Kasumi-1 (cell line): ENCODE results near the gene SYT8.

Source experiments
- DNase-seq, 2 experiments: peaks; one replicate each; lab custom pipeline; 2025; lab: John Stamatoyannopoulos, UW

The SYT8 gene

GRCh38 chr11:1832211-1832919 is 2.4 kb upstream of the SYT8 start:
- peak; percentile 21 to 22 for DNase-seq

GRCh38 chr11:1832920-1833295 is 1.9 kb upstream of the SYT8 start:
- peak in 1 of 2 experiments; percentile 20 for DNase-seq

DNA sequence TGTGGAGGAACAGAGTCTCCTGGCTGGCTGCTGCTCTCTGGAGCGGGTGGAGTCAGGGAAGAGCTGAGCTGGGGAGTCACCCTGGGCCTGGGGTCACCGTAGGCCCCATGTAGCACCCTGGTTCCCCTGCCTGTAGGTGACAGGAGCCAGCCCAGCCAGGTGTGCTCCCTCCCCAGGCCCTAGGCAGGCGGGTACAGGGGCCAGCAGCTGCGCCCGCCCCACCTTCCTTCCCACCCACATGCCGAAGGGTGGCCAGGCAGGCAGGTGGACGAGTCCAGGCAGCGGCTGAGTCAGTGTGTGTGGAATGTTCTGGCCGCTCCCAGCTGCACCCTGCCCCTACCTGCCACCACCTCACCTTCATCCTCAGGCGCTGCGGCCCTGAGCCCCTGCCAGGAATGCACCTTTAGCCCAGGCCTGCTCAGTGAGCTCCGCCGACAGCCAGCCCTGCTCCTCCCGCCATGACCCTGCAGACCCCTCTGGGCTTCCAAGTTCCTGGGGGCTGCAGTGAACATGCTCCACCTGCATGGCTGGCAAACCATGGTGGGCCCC is 654 bp upstream of the SYT8 start:
- no peak for DNase-seq

DNA sequence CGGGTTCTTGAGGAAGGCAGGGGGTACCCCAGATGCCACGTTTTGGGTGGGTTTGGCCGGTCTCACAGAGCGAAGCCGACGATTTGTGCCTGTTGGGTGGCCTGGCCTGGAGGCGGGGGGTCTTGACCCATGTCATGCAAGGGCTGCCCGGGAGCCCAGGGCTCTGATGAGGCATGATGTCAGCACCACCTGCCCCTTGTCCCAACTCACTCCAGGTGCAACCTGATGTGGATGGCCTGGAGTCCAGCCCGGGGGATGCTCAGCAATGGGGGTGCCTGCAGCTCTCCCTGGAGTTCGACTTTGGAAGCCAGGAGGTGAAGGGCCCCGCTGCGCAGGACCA is 851 bp downstream of the SYT8 start:
- no peak for DNase-seq

- no peak for DNase-seq
Measured at GRCh38 chr11:1836011-1836945, 1.5 kb downstream of the SYT8 start.

GRCh38 chr11:1837171-1838076 is 2.6 kb downstream of the SYT8 start:
- DNase-seq, result peak; percentile 72 to 76

GRCh38 chr11:1838077-1838425 is 3.3 kb downstream of the SYT8 start:
- DNase-seq, result no peak

- no peak for DNase-seq
Measured at GRCh38 chr11:1838426-1839144, 3.8 kb downstream of the SYT8 start, which contains the start of gene TNNI2. TNNI2 (plus strand) TSS chr11:1838981; CDS start chr11:1839697, 716 bp downstream.

DNA sequence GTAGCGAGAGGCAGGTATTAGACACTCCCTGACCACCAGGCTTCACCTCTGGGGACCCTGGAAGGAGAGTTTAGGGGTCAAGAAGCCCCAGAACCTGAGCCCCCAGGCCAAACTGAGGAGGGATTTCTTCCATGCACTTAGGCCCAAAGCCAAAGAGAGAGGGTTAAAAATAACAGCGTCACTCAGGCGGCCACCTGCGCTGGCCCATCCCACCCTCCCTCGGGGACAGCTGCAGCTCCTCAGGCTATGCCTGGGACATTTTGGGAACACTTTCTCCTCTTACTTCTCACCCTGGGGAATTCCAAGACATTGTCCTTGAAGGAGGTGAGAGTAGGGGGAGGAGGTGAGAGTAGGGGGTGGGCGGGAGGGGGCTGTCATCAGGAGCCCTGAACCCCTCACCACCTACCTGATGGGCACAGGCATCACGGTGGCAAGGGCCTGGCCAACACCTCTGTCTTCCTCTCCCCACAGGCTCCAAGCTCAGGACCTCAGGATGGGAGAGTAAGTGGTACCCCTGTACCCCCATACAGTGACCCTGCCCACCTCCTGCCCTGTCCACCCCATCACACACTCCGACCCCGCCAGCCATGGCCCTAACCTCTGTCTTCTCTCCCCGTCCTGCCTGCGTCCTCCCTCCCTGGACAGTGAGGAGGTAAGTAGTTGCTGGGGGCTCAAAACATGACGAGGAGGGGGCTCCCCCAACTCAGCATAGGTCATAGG is 4.6 kb downstream of the SYT8 start:
- no peak for DNase-seq

- peak; percentile 68 to 69 for DNase-seq
Measured at GRCh38 chr11:1839924-1840779, 5.4 kb downstream of the SYT8 start.

GRCh38 chr11:1840780-1841480 is 6.1 kb downstream of the SYT8 start:
- no peak for DNase-seq

DNA sequence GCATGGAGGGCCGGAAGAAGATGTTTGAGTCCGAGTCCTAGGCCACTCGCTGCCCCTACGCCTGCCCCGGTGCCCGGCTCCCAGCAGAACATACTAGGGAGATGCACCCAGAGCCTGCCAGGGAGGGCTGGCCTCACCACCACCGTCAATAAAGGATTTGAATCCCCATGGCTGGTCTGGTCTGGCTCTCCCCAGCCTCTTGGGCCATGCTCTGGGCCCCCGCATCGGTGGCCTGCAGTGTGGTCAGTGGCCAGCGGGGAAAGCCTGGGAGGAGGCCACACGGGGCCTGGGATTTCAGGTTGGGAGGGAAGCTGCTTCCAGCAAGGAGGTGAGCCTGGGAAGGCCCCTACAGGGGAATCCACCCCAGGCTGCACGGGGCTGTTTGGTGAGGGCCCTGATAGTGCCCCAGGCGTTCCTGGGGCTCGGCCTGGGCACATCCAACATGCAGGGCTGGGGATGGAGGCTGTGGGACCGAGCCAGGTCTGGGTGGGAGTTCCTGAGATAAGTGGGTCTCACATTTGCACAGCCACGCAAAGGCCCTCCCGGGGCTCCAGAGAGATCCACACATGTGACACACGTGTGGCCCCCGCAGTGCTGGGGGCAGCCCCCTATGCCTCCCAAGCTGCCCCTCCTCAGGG is 6.8 kb downstream of the SYT8 start:
- DNase-seq, result no peak

- DNase-seq, result no peak
Measured at GRCh38 chr11:1842149-1843097, 7.6 kb downstream of the SYT8 start.

GRCh38 chr11:1843098-1843473 is 8.3 kb downstream of the SYT8 start:
- no peak for DNase-seq

GRCh38 chr11:1843796-1844195 is 9.0 kb downstream of the SYT8 start:
- DNase-seq, result no peak

- DNase-seq, result peak; percentile 63 to 77
Measured at GRCh38 chr11:1844221-1845094, 9.7 kb downstream of the SYT8 start.

DNA sequence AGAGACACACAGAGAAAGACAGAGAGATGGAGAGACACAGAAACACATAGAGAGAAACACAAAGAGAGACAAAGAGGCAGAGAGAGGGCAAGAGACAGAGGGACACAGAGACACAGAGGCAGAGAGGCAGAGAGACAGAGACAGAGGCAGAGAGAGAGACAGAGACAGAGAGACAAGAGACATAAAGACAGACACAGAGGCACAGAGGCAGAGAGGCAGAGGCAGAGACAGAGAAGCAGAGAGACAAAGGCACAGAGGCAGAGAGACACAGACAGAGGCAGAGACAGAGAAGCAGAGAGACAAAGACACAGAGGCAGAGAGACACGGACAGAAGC is 10.3 kb downstream of the SYT8 start:
- no peak for DNase-seq
